Measurements from ENCODE around the gene PRKD1.

The PRKD1 gene

GRCh38 chr14:29654901-29655550, 272.6 kb downstream of the PRKD1 start:
- no peak for DNase-seq

DNA sequence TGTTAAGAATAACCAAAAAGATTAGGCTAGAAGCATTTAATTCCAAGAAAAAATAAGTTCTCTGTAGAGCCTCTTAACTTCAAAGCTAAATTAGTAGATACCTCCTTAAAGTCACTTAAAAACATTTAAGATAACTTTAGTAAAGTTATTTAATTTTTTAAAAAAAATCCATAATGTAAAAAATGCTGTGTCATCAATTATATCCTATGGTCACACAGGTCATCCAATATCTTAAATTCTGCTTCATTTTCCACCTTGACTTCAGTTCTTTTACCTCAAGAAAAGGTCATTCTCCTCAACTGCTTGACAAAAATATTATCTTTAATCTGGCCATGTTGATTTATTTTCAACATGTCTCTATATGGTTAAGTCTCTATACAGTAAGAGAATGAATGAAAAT, 274.3 kb downstream of the PRKD1 start:
- DNase-seq = no peak

GRCh38 chr14:29652571-29652970, 275.1 kb downstream of the PRKD1 start:
- DNase-seq = no peak

- no peak for DNase-seq
Measured at GRCh38 chr14:29650554-29651269, 276.9 kb downstream of the PRKD1 start.

DNA sequence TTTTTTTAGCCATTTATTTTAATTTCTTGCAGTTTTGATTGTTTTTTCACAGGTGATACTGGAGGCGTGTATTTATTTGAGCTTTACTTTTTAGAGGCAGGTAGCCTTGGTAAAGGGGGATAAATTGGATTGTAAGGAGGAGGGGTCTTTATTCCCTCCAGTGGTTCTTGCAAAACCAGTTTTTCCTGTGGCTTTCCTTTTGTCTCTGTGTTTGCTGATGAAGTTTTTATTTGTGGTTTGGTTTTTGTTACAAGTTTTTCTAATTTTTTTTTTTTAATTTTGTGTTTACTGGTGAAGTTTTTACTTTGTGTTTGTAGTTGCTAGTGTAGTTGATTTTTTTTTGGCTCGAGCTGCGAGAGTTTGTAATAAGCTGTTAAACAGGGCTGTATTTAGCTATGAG, 278.5 kb downstream of the PRKD1 start:
- no peak for DNase-seq

DNA sequence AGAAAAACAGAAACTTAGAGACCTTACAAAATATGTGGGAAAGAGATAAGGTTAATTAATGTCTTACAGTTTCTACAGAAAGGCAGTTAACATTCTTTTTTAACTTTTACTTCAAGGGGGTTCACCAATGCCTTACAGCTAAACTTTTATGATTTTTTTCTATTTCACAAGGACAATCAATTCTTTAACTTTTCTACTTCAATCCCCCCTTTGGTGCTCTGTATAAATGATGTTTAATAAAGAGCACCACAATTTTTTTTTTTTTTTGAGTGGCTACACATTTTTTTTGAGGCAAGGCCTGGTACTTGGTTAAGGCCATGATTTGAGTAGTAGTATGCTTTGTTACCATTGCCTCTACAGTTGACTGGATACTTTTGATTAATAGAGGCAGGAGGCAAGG, 279.6 kb downstream of the PRKD1 start:
- DNase-seq = no peak

DNA sequence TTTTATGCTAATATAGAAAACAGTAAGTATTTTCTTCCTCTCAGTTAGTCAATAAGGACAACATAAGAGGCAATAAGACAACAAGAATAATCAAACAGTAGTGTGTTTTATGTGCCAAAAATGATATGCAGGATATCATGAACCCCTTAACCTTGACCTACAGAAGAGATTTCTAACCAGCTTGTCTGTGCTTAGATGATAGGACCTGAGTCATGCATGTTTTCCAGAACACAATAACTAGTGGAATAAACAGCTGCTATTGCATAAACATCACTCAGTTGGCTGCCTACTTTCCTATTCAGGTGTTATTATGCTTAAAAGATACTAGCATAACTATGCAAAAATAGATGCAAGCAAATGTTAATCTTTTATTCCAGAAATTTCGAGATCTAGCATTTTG, 282.5 kb downstream of the PRKD1 start:
- no peak for DNase-seq

- DNase-seq = no peak
Measured at GRCh38 chr14:29643433-29644211, 284.0 kb downstream of the PRKD1 start.

DNA sequence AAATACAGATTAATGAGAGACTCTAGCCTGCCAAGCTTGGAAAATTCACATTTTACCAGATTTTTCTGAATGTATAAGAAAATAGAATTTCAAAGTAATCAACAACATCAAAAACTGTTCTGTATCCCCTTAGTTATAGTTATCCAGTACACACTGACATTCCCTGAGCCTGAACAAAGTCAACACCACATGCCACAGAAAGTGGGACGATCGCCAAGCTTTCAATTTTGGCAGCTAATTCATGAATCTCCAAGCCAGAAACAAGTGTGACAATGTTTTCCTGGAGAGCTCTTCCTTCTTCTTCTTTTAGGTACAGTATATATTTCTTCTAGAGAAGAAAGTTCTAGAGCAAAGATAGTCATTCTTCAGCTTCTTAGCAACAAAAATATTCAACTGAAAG, 290.2 kb downstream of the PRKD1 start:
- DNase-seq = no peak

DNA sequence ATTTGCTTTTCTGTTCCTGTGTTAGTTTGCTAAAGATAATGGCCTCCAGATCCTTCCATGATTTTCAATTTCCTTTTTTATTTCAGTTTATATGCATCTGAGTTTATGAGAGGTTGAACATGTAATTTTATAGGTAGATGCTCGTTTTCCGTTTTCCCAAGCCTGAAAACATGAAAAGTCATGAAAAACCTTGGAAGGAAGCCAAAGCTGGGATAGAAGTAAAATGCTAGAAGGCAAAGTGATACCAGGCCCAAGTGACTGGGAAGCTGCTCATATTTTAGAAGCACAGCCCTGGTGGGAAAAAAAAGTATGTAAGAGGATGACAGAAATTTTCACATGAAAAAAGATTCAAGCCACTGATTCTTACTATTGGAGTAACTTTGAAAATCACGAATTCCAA, 290.8 kb downstream of the PRKD1 start:
- no peak for DNase-seq

DNA sequence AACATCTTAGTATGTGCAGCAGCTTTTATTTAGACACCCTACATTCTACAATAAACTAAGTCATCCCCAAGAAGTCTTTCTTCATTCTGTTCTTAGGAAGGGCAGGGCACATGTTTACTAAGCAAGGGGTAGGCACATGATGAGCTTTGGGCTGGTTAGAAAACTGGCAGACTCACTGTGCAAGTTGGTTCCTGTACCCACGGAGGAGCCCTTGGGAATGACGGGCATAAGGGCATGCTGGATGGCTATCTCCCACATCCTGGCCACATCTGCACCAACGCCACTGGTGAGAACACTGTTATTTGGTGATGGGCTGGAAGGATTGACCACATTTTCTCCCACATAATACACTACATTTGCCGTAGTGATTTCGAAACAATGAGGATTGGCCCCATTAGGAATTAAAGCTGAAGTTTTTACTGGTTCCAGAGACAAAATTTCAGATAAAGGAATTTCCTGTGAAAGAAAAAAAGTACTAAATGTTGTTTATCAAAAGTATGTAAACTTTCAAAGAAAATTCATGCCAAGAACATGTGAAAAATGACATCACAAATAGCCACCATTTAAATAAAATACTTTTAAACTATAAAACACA, 297.0 kb downstream of the PRKD1 start:
- DNase-seq = no peak

DNA sequence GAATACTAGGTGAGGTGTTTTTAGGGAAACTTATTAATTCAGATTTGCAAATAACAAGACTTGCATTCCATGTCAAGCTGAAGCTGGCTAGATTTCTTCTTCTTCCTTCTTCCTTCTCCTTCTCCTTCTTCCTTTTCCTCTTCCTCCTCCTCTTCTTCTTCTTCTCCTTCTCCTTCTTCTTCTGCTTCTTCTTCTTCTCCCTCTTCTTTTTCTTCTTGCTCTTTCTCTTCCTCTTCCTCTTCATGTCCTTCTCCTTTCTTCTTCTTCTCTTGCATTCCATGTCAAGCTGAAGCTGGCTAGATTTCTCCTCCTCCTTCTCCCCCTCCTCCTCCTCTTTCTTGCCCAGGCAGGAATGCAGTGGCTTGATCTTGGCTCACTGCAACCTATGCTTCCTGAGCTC, 297.8 kb downstream of the PRKD1 start:
- no peak for DNase-seq

- DNase-seq = no peak
Measured at GRCh38 chr14:29627137-29627536, 300.5 kb downstream of the PRKD1 start.

GRCh38 chr14:29618323-29619067, 309.2 kb downstream of the PRKD1 start:
- no peak for DNase-seq

DNA sequence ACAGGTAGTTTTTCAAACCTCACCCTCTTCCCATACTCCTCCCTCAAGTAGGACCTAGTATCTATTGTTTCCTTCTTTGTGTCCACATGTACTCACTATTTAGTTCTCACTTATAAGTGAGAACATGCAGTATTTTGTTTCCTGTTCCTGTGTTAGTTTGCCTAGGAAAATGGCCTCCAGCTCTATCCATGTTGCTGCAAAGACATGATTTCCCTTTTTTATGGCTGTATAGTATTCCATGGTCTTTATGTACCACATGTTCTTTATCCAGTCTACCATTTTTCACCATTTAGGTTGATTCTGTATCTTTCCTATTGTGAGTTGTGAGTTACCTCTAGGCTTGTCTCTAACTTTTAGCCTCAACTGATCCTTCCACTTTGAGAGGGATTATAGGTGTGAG, 310.7 kb downstream of the PRKD1 start:
- no peak for DNase-seq

DNA sequence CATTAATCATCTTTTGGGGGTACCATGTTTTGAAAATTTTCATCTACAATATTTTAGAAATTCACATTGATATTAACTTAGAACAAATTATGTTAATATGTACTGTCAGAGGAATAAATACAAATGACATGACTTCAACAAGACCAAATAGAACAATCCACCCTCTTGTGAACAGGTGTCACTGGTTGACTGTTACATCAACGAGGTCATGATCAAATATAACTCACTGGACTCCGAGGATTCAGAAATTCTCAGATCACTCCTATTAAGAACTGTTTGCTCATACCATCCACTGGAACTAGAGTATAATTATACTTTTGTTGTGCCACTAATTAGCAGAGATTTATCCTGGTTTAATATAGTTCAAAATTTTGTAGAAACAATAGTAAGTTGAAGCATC, 318.8 kb downstream of the PRKD1 start:
- no peak for DNase-seq

GRCh38 chr14:29607169-29607568, 320.5 kb downstream of the PRKD1 start:
- no peak for DNase-seq

GRCh38 chr14:29603696-29604095, 324.0 kb downstream of the PRKD1 start:
- DNase-seq = no peak

DNA sequence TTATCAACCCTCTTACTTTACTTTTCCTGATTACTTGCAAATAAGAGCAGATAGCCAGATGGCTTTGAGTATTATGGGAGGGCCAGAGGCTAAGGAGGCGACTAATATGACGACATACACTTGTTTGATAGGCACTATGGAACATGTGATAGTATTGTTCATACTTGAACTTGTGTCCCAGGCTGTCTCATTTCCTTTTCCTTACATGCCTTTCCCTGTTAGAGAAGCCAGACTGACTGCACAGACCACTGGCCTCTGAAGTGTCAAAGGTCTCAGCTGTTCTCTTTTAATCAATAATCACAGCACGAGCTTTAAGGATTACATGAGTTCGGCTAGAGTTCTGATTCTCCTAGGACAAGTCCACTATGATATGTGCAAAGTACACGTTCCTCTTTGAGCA, 326.0 kb downstream of the PRKD1 start:
- DNase-seq = no peak

- DNase-seq = no peak
Measured at GRCh38 chr14:29587761-29588470, 339.7 kb downstream of the PRKD1 start.

GRCh38 chr14:29587046-29587445, 340.6 kb downstream of the PRKD1 start:
- DNase-seq = no peak

DNA sequence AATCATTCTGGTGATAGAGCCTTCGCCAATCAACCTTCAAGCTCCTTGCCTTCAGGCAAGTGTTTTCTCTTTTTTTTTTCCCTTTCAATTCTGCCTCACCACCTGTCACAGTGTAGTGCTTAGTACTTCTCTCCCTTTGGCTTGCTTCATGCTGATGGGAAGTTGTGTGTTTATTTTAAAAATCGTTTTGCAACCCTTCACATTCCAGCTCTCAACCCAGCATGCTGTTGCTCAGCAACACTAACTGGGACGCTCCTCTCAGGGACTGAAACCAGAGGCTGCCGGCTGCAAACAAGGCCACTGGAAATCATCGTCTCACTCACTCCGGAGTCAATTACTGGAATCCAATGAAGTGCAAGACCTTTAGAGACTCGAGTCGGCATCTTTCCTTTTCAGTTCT, 342.7 kb downstream of the PRKD1 start:
- no peak for DNase-seq
